ENCODE measurements around the gene NUP62.

DNA sequence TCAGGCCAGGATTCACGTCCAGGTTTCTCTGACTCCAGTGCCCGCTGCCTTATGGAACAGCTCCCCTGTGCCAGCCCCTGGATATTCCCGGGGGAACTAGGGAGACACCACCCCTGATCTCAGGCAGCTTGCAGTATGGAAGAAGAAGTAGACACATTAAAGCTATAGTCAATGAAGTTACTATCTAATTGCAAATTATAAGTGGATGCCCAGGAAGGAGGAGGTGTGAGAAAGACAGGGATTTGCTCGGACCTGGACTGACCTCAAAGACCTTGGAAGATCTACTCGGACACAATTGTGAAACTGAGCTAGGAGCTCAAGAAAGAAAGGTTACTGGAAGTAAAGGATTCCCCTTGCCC is 21.3 kb upstream of the NUP62 start:
- TF ChIP-seq, protein P1, sequence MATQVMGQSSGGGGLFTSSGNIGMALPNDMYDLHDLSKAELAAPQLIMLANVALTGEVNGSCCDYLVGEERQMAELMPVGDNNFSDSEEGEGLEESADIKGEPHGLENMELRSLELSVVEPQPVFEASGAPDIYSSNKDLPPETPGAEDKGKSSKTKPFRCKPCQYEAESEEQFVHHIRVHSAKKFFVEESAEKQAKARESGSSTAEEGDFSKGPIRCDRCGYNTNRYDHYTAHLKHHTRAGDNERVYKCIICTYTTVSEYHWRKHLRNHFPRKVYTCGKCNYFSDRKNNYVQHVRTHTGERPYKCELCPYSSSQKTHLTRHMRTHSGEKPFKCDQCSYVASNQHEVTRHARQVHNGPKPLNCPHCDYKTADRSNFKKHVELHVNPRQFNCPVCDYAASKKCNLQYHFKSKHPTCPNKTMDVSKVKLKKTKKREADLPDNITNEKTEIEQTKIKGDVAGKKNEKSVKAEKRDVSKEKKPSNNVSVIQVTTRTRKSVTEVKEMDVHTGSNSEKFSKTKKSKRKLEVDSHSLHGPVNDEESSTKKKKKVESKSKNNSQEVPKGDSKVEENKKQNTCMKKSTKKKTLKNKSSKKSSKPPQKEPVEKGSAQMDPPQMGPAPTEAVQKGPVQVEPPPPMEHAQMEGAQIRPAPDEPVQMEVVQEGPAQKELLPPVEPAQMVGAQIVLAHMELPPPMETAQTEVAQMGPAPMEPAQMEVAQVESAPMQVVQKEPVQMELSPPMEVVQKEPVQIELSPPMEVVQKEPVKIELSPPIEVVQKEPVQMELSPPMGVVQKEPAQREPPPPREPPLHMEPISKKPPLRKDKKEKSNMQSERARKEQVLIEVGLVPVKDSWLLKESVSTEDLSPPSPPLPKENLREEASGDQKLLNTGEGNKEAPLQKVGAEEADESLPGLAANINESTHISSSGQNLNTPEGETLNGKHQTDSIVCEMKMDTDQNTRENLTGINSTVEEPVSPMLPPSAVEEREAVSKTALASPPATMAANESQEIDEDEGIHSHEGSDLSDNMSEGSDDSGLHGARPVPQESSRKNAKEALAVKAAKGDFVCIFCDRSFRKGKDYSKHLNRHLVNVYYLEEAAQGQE (IDR thresholded peaks at IDR 0.05; ENCODE audit: low read depth, low read length), result no peak
- TF ChIP-seq PBX3 (IDR thresholded peaks at IDR 0.05), result no peak
- TF ChIP-seq GABPA (IDR thresholded peaks at IDR 0.05; ENCODE audit: low read depth), result no peak
- TF ChIP-seq TAF1 (IDR thresholded peaks at IDR 0.05; ENCODE audit: borderline replicate concordance, low read depth, low read length), result no peak
- TF ChIP-seq EP300 (IDR thresholded peaks at IDR 0.05; ENCODE audit: borderline replicate concordance in 1 of 2, low read depth in 1 of 2, low read length in 1 of 2), result no peak
- TF ChIP-seq SIN3A (IDR thresholded peaks at IDR 0.05; ENCODE audit: borderline replicate concordance, low read depth, low read length), result no peak
- TF ChIP-seq EZH2phosphoT487 (IDR thresholded peaks at IDR 0.05; ENCODE audit: borderline replicate concordance, low read depth), result no peak
- TF ChIP-seq, protein P2, sequence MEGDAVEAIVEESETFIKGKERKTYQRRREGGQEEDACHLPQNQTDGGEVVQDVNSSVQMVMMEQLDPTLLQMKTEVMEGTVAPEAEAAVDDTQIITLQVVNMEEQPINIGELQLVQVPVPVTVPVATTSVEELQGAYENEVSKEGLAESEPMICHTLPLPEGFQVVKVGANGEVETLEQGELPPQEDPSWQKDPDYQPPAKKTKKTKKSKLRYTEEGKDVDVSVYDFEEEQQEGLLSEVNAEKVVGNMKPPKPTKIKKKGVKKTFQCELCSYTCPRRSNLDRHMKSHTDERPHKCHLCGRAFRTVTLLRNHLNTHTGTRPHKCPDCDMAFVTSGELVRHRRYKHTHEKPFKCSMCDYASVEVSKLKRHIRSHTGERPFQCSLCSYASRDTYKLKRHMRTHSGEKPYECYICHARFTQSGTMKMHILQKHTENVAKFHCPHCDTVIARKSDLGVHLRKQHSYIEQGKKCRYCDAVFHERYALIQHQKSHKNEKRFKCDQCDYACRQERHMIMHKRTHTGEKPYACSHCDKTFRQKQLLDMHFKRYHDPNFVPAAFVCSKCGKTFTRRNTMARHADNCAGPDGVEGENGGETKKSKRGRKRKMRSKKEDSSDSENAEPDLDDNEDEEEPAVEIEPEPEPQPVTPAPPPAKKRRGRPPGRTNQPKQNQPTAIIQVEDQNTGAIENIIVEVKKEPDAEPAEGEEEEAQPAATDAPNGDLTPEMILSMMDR (IDR thresholded peaks at IDR 0.05), result no peak

Data from SK-N-SH (cell line).